ENCODE measurements around the gene DNAH14.

- TF ChIP-seq, protein P1, sequence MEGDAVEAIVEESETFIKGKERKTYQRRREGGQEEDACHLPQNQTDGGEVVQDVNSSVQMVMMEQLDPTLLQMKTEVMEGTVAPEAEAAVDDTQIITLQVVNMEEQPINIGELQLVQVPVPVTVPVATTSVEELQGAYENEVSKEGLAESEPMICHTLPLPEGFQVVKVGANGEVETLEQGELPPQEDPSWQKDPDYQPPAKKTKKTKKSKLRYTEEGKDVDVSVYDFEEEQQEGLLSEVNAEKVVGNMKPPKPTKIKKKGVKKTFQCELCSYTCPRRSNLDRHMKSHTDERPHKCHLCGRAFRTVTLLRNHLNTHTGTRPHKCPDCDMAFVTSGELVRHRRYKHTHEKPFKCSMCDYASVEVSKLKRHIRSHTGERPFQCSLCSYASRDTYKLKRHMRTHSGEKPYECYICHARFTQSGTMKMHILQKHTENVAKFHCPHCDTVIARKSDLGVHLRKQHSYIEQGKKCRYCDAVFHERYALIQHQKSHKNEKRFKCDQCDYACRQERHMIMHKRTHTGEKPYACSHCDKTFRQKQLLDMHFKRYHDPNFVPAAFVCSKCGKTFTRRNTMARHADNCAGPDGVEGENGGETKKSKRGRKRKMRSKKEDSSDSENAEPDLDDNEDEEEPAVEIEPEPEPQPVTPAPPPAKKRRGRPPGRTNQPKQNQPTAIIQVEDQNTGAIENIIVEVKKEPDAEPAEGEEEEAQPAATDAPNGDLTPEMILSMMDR (optimal IDR thresholded peaks at IDR 0.05 in 1 of 3, IDR thresholded peaks at IDR 0.05 in 1 of 3, conservative IDR thresholded peaks at IDR 0.05 in 1 of 3; ENCODE audit: extremely low read depth in 1 of 3, insufficient read depth in 2 of 3, low read length in 3 of 3) = no peak
- no peak for TF ChIP-seq EZH2 (IDR thresholded peaks at IDR 0.05; ENCODE audit: low read length)
Measured at GRCh38 chr1:225224287-225224686, 294.8 kb downstream of the DNAH14 start.
